Middle frontal gyrus (tissue), 1 donor: ENCODE results near the gene ZNF526.
A peak's percentile ranks its signal among the peaks of the same experiment; 100 is the strongest.

Experiments used
- DNase-seq: peaks from one replicate; pipeline ENCODE4 v3.0.0-alpha.2; 2015; ENCODE audit warnings: low spot score; ENCODE audit errors: extremely low spot score

ZNF526 gene

GRCh38 chr19:42220751-42221097, 612 bp downstream of the ZNF526 start:
- DNase-seq, result no peak

GRCh38 chr19:42224940-42225717, 5.0 kb downstream of the ZNF526 start:
- no peak for DNase-seq

DNA sequence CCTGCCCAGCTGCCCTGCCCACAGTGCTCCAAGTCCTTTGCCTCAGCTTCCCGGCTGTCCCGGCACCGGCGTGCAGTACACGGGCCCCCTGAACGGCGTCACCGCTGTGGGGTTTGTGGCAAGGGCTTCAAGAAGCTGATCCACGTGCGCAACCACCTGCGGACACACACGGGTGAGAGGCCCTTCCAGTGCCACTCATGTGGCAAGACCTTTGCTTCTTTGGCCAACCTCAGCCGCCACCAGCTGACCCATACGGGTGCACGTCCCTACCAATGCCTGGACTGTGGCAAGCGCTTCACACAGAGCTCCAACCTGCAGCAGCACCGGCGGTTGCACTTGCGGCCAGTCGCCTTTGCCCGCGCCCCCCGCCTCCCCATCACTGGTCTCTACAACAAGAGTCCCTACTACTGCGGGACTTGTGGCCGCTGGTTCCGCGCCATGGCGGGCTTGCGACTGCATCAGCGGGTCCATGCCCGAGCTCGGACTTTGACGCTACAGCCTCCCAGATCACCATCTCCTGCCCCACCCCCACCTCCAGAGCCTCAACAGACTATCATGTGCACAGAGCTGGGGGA, 5.7 kb downstream of the ZNF526 start:
- no peak for DNase-seq

DNA sequence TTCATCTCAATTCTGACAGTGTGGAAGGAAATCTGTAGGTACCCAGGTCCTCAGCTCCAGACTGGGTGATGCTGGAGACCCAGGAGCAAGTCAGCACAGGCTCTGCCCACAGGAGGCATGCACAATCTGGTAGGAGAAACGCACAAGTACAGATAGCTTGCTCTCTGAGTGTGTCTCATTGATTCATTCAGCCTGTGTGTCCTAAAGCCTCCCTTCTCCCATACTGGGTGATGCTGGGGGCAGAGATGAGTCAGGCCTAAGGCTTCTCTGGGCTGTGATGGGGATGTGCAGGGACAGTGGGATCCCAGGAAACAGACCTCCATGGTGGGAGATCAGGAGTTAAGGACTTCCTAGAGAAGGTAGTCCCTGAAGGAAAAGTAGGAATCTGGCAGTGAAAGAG, 6.8 kb downstream of the ZNF526 start:
- DNase-seq, result no peak

DNA sequence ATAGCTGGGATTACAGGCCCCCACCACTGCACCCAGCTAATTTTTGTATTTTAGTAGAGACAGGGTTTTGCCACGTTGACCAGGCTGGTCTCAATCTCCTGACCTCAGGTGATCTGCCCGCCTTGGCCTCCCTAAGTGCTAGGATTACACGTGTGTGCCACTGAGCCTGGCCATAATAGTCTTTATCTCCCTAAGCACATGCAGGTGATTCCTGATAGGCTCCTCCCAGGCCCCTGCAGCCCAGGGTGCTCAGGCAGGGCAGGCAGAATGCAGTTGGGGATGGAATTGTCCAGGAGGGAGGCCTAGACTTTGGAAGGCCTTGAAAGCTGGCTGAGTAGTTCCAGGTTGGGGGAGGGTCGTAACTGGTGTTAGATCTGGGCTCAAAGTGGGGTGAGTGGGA, 8.5 kb downstream of the ZNF526 start:
- no peak for DNase-seq

- no peak for DNase-seq
These were observed 9.3 kb downstream of the ZNF526 start for GRCh38 chr19:42229301-42229854.

GRCh38 chr19:42229855-42230351, 9.8 kb downstream of the ZNF526 start:
- DNase-seq, result no peak

GRCh38 chr19:42230571-42230970, 10.5 kb downstream of the ZNF526 start:
- no peak for DNase-seq

- DNase-seq, result no peak
These were observed 12.3 kb downstream of the ZNF526 start for GRCh38 chr19:42232435-42232834.

GRCh38 chr19:42233106-42233505, 13.0 kb downstream of the ZNF526 start:
- no peak for DNase-seq

DNA sequence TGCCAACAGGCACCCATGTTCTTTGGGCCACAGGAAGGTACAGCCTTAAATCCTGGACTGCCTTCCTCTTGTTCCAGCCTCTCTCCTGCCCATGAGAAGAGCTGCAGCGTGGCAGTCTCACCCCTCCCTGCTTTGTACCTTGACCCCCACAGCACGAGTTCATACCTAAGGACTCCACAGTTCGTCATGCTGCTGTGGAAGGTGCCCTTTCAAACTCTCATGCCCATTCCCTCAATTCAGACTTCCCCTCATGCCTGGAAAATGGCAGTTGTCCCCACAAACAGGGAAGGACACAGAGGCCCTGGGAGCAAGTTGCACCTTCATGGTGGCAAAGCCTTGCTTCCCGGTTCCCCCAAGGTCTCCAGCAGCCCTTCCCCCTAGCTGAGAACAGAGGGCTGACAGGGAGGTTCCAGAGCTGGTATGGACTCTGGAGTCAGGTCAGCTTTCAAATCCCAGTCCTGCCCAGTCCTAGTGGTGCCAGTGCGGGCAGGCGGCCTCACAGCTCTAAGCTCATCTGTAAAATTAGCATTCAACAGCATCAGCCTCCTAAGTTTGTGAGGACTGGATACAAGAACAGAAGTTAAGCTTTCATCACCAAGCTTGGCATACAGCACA, 13.7 kb downstream of the ZNF526 start:
- DNase-seq, result no peak

- no peak for DNase-seq
These were observed 14.3 kb downstream of the ZNF526 start for GRCh38 chr19:42234364-42234763.

DNA sequence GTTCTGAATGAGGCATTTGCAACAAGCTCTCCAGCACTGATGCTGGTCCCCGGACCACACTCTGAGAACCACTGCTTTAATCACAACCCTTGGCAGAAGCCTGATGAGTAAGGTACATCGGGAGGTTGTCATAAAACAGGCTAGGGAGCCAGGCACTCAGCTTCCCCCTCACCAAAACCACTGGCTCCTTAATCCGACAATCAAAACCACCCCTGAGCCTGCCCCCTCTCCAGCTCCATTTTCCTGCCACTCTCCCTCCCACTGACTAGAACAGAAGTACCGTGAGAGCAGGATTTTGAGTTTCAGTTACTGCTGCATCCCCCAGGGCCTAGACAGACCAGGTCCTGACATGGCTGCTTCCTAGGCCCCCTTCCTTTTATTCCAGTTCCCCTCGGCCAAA, 15.1 kb downstream of the ZNF526 start:
- DNase-seq, result no peak

DNA sequence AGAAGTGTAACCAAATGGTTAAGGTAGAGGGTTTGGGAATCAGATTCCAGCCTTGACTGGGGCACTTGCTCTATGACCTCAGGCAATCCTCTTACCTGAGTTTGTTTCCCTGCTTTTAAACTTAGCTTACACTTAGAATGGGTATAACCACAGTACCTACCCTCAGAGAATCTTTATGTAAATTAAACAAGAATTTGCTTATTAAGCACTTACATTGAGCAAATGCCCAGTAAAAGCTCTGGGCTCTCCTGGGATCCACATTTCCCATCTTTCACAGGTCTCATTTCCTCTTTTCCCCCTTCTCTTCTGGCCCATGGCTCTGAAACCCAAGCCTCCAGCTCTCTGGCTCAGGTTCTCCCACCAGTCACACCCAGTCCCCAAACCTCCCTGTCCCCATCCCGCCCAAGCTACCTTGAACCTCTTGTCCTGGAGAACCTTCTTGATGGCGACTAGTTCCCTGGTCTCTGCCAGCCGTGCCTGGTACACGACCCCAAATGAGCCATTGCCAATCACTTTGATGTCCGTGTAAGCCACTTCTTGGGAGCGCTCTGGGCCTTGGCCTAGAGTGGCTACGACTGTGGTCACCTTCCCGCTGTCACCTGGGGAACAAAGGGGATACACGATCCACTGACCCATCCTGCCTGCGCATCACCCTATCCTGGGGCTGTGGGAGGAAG, 19.6 kb downstream of the ZNF526 start:
- no peak for DNase-seq

DNA sequence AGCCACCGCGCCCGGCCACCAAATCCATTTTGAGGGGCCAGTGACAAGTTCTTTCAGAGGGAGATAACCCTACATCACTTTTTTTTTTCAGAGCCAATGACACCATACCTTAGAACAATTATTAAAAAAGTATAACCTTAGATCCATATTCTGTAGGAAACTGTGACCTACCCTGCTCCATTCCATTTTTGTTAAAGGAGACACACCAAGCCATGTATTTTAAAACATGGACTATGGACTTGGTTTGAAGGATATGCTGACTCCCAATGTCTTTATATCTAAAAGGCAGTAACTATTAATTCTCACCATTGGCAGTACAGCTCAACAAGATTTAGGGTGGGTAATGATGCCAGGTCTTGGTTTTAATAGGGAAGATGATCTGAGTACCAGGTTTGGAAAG, 21.2 kb downstream of the ZNF526 start:
- DNase-seq, result no peak

DNA sequence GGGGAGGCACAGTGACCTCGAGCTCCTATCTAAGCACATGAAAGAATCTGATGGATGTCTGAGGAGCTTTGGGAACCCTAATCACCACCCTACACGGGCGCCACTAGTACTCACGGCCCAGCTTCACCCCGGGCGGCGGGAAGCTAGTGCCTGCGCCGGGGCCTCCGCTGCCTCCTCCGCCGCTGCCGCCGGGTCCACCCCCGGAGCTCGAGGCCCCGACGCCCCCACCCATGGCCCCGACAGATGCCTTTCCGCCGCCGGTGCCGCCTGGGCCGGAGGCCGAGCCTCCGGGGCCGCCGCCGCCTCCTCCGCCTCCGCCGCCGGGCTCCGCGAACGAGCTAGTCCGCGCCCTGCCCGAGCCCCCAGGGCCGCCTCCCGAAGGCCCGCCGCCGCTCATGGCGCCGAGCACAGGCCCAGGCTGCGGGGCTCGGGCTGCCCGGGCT, 22.0 kb downstream of the ZNF526 start:
- no peak for DNase-seq

- DNase-seq, result peak; percentile 99
These were observed 22.6 kb downstream of the ZNF526 start, which contains the start of gene GSK3A for GRCh38 chr19:42242512-42243409. TSS of gene GSK3A (minus strand) at chr19:42242602. CDS start at chr19:42242465, 137 bp downstream.

GRCh38 chr19:42244347-42245220, 24.5 kb downstream of the ZNF526 start:
- DNase-seq, result peak; percentile 90

- DNase-seq, result no peak
These were observed 25.1 kb downstream of the ZNF526 start for GRCh38 chr19:42245231-42245630.
